Measurements from ENCODE around the gene CYP26B1.

CYP26B1 gene

DNA sequence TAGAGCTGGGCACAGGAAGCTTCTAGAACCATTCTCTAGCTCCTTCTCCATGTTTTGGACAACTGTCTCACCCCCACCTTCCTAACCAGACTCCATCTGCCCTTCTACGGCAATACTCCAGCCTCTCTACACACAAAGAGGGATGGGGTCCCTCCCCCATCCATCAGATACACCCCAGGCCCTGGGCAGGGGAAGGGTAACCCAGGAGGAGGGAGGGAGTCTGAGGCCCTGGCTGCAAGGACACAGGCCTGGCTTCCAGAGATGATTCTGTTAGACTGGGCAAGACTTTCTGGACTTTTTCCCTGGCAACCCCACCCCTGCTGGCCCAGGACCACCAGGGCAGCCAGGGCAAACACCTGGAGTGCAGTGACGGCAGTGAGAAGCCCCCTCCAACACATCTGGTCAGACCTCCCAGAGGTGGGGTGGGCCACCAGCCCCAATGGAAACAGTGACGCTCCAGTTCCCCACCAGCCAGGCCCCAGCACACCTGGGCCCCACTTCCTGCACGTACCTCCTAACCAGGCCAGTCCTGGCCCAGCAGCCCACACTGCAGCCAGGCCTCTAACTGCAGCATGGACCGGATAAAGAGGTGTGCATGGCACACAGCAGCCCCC lies 6.5 kb downstream of the CYP26B1 start:
- Mint-ChIP-seq H3K36me3 (peaks cover 0 to 4% of the 10 kb centered on the region in 2 donors), H3K4me1 (peaks cover 17 to 38% of the 10 kb centered on the region in 2 donors), H3K9me3 (peaks cover 0 to 1% of the 10 kb centered on the region in 2 donors), H3K4me3 (no peak overlapping the region), H3K27ac (no peak overlapping the region), H3K27me3 (peaks cover 51 to 64% of the 10 kb centered on the region in 2 donors)
- DNase-seq (no peak), ATAC-seq (replicated peaks) (no peak)

DNA sequence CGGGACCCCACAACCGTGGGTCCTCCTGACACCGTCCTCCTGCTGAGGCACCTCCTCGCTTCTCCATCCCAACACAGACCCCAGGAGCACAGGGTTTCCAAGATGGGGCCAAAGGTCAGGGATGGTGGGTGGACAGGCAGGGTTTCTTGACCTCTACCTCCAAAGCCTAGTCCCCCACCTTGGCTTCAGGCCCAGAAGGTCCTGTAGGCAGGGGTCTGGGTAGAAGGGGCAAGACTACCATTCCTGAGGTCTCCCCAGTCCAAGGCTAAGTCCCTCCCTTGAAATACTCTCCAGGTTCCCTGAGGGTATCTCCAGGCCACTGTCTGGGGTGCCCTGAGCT lies 7.1 kb downstream of the CYP26B1 start:
- H3K36me3 Mint-ChIP-seq, result peaks cover 0 to 4% of the 10 kb centered on the region in 2 donors
- H3K27me3 Mint-ChIP-seq, result peaks cover 45 to 58% of the 10 kb centered on the region in 2 donors
- H3K9me3 Mint-ChIP-seq, result peaks cover 0 to 1% of the 10 kb centered on the region in 2 donors
- peaks cover 13 to 32% of the 10 kb centered on the region in 2 donors for H3K4me1 Mint-ChIP-seq
- H3K27ac Mint-ChIP-seq, result no peak overlapping the region
- ATAC-seq (replicated peaks), result no peak
- no peak for DNase-seq
- no peak overlapping the region for H3K4me3 Mint-ChIP-seq

DNA sequence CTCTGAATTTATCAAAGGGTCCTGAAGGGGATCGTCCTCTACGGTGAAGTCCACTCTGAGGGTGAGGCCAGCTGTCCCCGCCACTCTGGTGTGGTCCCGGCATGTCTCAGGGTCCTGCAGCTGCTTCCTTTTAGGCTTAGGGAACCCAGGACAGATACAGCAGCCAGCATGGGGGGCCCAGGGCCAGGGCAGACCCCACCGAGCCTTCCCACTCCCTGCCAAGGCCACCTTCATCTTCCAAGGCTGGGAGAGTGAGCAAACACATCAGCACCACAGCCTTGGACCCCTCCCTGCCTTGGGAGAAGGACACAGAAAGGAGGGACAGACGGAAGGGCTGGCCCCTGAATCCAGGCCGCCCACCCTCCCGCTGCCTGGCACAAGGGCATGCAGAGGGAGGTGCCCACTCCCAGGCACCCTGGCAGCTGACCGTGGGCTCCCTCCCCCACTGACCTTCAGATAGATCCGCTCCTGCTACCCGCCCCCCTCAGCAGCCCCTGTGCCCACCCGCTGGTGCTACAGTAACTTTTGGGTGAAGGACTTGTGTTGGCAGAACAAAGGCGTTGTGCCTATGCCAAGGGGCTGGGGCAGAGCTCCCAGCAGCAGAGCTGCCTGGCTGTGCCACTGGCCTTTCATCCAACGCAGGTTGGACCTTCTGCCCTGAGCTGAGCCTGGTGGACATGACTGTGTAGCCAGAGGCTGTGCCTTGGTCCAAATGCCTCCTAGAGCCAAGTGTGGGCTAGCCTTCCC lies 7.6 kb downstream of the CYP26B1 start:
- DNase-seq (no peak), ATAC-seq (replicated peaks) (no peak)
- no peak overlapping the region for H3K27ac Mint-ChIP-seq
- peaks cover 10 to 27% of the 10 kb centered on the region in 2 donors for H3K4me1 Mint-ChIP-seq
- no peak overlapping the region for H3K4me3 Mint-ChIP-seq
- no peaks in the 10 kb centered on the region for H3K9me3 Mint-ChIP-seq
- peaks cover 40 to 53% of the 10 kb centered on the region in 2 donors for H3K27me3 Mint-ChIP-seq
- peaks cover 0 to 4% of the 10 kb centered on the region in 2 donors for H3K36me3 Mint-ChIP-seq

DNA sequence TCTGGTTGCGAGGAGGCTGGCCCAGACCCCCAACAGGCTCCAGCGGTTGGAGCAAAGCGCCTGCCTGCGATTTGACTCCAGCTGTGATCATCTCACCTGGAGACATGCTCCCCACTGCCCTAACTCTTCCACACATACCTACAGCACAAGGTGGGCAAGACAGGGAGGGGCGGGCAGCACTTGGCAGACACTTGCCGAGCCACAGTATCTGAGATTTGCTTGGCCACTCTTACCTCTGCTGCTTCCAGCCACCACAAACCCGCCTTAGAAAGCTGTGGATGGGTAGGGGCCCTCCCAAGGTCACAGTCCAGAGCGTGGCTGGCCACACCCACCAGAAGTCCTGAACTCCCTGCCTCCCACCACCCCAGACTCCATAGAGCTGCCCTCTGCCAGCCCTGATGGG lies 8.2 kb downstream of the CYP26B1 start:
- H3K4me1 Mint-ChIP-seq, result peaks cover 8 to 25% of the 10 kb centered on the region in 2 donors
- DNase-seq (no peak), ATAC-seq (replicated peaks) (no peak)
- H3K27me3 Mint-ChIP-seq, result peaks cover 38 to 50% of the 10 kb centered on the region in 2 donors
- H3K4me3 Mint-ChIP-seq, result no peak overlapping the region
- H3K27ac Mint-ChIP-seq, result no peak overlapping the region
- no peaks in the 10 kb centered on the region for H3K9me3 Mint-ChIP-seq
- H3K36me3 Mint-ChIP-seq, result peaks cover 0 to 4% of the 10 kb centered on the region in 2 donors

DNA sequence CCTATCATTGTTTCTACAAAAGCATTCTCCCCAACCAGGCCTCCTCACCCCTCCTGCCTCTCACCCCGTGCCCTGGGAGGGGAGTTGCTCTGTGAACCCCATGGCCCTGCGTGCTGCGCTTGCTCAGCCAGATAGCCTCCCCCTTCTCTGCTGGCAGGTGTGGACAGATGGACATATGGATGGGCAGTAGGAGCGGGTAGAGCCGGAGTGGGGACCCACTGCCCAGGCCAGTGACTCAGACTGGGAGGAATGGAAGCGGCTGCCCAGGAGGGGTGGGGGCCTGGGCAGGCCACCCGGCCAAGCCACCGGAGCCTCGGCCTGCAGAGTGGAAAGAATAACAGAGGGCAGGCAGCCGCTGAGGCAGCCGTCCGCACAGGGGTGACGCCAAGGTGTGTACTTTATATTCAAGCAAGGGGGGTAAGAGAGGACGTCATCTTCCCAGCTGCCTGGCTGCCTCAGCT lies 8.7 kb downstream of the CYP26B1 start:
- no peak overlapping the region for H3K4me3 Mint-ChIP-seq
- H3K36me3 Mint-ChIP-seq, result peaks cover 0 to 4% of the 10 kb centered on the region in 2 donors
- ATAC-seq (replicated peaks), result no peak
- H3K4me1 Mint-ChIP-seq, result peaks cover 8 to 22% of the 10 kb centered on the region in 2 donors
- DNase-seq, result no peak
- H3K27ac Mint-ChIP-seq, result no peak overlapping the region
- H3K27me3 Mint-ChIP-seq, result peaks cover 35 to 48% of the 10 kb centered on the region in 2 donors
- H3K9me3 Mint-ChIP-seq, result no peaks in the 10 kb centered on the region

DNA sequence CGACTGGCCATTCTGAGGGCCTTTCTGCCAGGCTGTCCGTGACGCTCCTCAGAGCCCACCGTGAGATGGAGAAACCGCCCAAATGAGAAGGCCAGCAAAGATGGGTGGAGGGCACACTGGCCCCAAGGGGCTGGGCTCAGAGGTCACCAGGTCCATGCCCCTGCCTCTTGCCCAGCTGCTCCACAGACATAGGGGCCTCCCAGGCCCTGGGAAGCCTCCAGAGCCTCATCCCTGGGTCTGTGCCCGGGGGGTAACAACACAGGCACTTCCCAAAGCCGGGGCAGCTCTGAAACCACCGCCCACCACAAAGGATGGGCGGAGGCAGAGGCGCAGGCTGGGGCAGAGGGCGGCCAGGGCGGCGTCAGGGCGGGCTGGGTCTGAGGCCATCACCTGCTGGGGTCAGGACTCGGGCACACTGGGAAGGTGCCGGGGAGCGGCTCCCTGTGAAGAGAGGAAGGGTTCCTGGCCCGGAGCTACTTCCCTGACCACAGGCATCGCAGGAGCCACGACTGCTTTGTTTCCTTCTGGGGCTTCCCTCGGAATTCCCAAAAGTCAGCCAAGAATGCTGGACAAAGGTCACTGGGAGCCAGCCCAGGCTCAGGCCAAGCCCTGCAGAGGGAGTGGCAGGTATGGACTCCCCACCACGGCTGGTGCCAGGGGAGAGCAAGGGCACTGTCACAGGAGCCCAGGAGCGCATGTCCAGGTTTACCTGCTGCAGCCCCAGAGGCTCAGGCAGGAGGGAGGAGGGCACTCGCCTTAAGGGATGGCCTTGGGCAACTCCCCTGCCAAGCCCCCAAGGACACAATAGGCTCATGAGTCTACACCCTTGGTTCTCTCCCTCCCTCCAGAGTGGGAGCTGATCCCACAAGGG lies 9.4 kb downstream of the CYP26B1 start:
- H3K27me3 Mint-ChIP-seq, result peaks cover 29 to 46% of the 10 kb centered on the region in 2 donors
- H3K4me1 Mint-ChIP-seq, result peaks cover 3 to 15% of the 10 kb centered on the region in 2 donors
- no peaks in the 10 kb centered on the region for H3K36me3 Mint-ChIP-seq
- ATAC-seq (replicated peaks) (peak in 1 of 2 donors; percentile 17), DNase-seq (no peak)
- no peak overlapping the region for H3K27ac Mint-ChIP-seq
- H3K9me3 Mint-ChIP-seq, result no peaks in the 10 kb centered on the region
- no peak overlapping the region for H3K4me3 Mint-ChIP-seq

DNA sequence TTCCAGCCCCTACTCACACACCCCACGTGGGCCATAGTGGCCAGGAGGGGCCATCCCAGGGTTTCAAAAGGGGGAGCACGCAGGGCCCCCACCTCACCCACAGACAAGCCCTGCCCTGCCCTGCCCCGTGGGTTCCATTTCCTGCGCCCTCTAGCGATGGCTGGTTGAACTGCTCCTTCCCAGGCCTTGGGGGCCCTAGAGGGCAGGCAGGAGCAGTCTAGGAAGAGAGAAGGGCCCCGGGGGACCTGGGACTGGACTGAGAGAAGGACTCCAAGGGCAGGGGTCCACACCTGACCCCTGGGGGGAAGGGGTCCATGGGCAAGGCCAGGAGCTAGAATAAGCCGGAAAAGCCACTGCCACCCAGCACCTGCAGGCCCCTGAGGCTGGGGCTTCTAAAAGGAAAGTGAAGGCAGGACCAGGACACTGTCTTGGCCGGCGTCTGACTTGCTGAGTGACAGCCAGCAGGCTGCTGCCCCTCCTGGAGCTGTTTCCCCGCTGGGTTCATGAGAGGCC lies 10.1 kb downstream of the CYP26B1 start:
- ATAC-seq (replicated peaks) (peak; percentile 65 to 77), DNase-seq (peak; percentile 27)
- Mint-ChIP-seq H3K27me3 (peaks cover 28 to 40% of the 10 kb centered on the region in 2 donors), H3K36me3 (no peaks in the 10 kb centered on the region), H3K27ac (no peak overlapping the region), H3K4me1 (peaks cover 3 to 11% of the 10 kb centered on the region in 2 donors), H3K4me3 (no peak overlapping the region), H3K9me3 (no peaks in the 10 kb centered on the region)

DNA sequence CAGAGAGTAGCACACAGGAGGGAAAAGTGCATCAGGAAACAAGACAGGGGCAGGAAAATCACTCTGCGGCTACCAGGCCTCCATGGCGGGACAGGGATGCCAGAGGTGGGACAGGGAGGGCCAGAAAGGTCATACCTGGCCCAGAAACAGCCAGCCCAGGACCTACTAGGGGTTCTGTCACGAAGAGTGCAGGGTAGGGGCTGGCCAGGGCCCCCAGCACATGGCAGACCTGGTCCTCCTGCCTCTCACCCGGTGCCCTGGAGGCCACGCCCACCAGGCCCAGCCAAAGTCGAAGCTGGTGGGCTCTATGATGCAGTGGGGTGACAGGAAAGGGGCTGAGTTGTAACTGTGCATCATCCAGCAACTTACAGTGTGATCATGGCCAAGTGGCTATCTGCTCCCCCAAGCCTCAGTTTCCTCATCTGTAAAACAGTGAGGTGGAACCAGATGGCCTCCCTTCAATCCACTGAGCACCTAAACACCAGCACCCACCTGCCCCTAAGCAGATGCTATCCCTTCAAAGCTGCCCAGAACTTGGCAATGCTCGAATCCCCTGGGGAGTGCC lies 10.6 kb downstream of the CYP26B1 start:
- no peak overlapping the region for H3K4me3 Mint-ChIP-seq
- no peak overlapping the region for H3K27ac Mint-ChIP-seq
- H3K9me3 Mint-ChIP-seq, result no peaks in the 10 kb centered on the region
- no peaks in the 10 kb centered on the region for H3K36me3 Mint-ChIP-seq
- peaks cover 3 to 6% of the 10 kb centered on the region in 2 donors for H3K4me1 Mint-ChIP-seq
- ATAC-seq (replicated peaks), result no peak
- no peak for DNase-seq
- peaks cover 23 to 35% of the 10 kb centered on the region in 2 donors for H3K27me3 Mint-ChIP-seq

DNA sequence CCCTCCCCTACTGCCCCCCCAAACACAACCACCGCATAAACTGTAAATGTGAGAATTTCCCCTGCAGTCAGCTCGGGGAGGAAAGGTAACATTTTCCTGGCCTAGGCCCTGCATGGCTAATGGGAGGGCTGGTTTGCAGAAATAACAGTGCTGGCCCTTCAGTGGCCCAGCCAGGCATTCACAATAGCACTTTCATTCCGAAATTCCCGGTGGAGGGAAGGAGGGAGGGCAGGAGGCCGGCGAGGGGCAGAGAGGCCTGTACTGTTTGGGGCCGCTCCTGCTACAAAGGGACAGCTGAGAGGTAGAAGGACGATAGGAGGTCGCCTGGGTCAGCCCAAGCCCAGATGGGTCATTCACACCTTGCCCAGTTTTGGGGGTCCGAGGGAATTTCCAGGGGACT lies 11.3 kb downstream of the CYP26B1 start:
- no peak overlapping the region for H3K27ac Mint-ChIP-seq
- H3K36me3 Mint-ChIP-seq, result no peaks in the 10 kb centered on the region
- no peak overlapping the region for H3K4me3 Mint-ChIP-seq
- H3K27me3 Mint-ChIP-seq, result peaks cover 19 to 28% of the 10 kb centered on the region in 2 donors
- H3K9me3 Mint-ChIP-seq, result no peaks in the 10 kb centered on the region
- H3K4me1 Mint-ChIP-seq, result peaks cover 3 to 6% of the 10 kb centered on the region in 2 donors
- DNase-seq, result no peak
- no peak for ATAC-seq (replicated peaks)

DNA sequence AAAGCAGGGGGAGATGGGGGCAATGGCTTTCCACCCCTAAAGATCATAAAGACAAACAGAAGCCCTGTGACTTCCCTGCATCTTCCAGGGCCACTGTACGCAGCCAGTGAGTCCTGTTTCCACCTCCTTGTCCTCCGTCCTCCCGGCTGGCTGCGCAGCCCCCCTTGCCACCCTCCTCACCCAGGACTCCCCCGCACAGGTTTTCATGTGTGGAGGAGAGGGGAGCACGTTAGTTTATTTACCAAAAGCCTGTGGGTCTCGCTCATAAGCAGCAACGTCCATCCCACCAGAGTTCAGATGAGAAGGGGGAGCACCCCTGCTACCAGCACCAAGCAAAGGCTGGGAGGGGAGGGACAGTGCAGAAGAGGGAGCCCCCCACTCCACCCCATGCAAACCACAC lies 11.7 kb downstream of the CYP26B1 start:
- peaks cover 17 to 24% of the 10 kb centered on the region in 2 donors for H3K27me3 Mint-ChIP-seq
- H3K36me3 Mint-ChIP-seq, result no peaks in the 10 kb centered on the region
- H3K4me3 Mint-ChIP-seq, result no peak overlapping the region
- H3K27ac Mint-ChIP-seq, result no peak overlapping the region
- no peak for ATAC-seq (replicated peaks)
- no peak for DNase-seq
- peaks cover 3 to 6% of the 10 kb centered on the region in 2 donors for H3K4me1 Mint-ChIP-seq
- H3K9me3 Mint-ChIP-seq, result no peaks in the 10 kb centered on the region

DNA sequence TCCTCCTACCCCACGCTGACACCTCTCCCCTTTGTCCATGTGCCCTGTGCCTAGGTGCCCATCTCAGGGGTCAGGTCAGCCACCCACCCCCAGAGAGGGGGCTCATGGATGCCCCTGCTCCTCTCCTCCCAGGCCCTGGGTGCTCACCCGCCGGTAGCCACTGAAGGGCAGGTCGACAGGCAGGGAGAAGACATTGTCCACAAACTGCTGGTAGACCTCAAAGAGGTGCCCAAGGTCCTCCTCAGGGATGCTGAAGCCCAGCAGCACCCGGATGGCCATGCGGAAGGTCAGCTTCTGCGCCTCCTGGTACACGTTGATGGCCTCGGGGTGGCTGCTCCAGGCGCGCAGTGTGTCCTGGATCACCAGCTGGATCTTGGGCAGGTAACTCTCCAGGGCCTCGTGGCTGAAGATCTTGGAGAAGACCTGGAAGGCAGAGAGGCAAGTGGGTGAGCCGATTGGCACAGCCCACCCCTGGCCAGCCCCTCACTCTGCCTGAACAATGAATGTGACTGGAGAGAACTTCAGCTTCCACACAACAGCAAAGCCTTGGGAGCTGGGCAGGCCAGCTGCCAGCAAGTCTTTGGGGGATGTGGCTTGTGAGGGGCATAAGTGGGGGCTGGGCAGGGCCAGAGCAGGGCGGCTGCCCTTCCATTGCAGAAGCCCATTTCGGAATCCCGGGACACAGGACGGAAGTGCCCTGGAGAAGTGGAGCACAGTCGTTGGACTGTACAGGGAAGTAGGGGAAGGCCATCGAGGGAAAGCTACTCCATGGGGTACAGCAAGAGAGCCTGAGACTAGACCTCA lies 12.5 kb downstream of the CYP26B1 start:
- Mint-ChIP-seq H3K36me3 (no peaks in the 10 kb centered on the region), H3K4me1 (peaks cover 3 to 6% of the 10 kb centered on the region in 2 donors), H3K27ac (no peak overlapping the region), H3K27me3 (peaks cover 13 to 25% of the 10 kb centered on the region in 2 donors), H3K9me3 (no peaks in the 10 kb centered on the region), H3K4me3 (no peak overlapping the region)
- DNase-seq (no peak), ATAC-seq (replicated peaks) (no peak)

DNA sequence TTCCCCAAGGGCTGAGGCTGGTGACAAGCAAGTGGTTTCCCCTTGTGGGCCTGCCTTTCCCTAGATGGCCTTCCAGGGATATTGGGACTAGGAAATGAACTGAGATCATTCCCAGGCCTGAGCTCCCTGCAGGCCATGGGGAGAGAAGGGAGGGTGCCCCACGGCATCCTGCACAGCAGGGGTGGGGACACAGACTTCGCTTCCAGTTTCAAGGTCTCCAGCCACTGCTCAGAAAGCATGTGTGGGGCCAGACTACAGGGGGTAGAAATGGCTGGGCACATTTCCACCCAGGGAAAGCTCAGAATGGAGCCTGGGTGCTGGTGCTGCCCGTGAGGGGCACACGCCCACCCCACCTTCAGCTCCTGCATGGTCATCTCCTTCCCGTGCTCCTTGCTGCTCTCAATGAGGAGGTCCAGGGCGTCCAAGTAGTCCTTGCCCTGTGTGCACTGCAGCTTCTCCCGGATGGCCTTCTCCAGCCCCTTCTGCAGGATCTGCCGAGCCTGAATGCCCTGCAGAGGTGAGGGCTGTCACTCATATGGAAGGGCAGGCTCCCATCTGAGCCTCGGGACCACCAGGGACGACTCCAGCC lies 13.2 kb downstream of the CYP26B1 start:
- Mint-ChIP-seq H3K27me3 (peaks cover 9 to 25% of the 10 kb centered on the region in 2 donors), H3K36me3 (no peaks in the 10 kb centered on the region), H3K27ac (no peak overlapping the region), H3K4me1 (peaks cover 3 to 6% of the 10 kb centered on the region in 2 donors), H3K4me3 (no peak overlapping the region), H3K9me3 (no peaks in the 10 kb centered on the region)
- DNase-seq (no peak), ATAC-seq (replicated peaks) (no peak)
